ENCODE data around the gene ARL15. TPM values are rescaled to one million over a fixed set of nuclear protein-coding genes. Genes with fewer than 3 reads are reported as not detected.

Gene ARL15
- total and polyA plus RNA-seq, 7 donors = 11.7 to 30.7 (median 16.6) TPM

- TF ChIP-seq POLR2AphosphoS5 (IDR thresholded peaks at IDR 0.05) (no peak), POLR2A (IDR thresholded peaks at IDR 0.05) (no peak), EP300 (IDR thresholded peaks at IDR 0.05) (no peak), CTCF (IDR thresholded peaks at IDR 0.05) (no peak)
- Histone ChIP-seq H3K4me1 (peaks cover 0 to 6% (median 0%) of the 10 kb centered on the region in 4 donors), H3K9me3 (no peaks in the 10 kb centered on the region), H3K27ac (no peak overlapping the region), H3K27me3 (no peaks in the 10 kb centered on the region), H3K4me3 (no peak overlapping the region), H3K36me3 (no peaks in the 10 kb centered on the region)
- intact Hi-C loops (cut with DNase I) = no loop called here
- DNase-seq = no peak
- WGBS, 2 donors = 58 to 84% methylated on average over 5 of the region's 5 CpGs
Observed at GRCh38 chr5:54021431-54022164, 288.8 kb downstream of the ARL15 start.

- H3K27me3 ChIP-seq = no peaks in the 10 kb centered on the region
- TF ChIP-seq POLR2A (IDR thresholded peaks at IDR 0.05) (no peak), CTCF (IDR thresholded peaks at IDR 0.05) (no peak), EP300 (IDR thresholded peaks at IDR 0.05) (no peak)
Observed at GRCh38 chr5:54018438-54018837, 291.9 kb downstream of the ARL15 start.

GRCh38 chr5:54017580-54017979 is 292.8 kb downstream of the ARL15 start:
- intact Hi-C loops (cut with DNase I) = no loop called here
- Histone ChIP-seq H3K4me3 (no peak overlapping the region), H3K9me3 (peaks cover 0 to 2% (median 0%) of the 10 kb centered on the region in 4 donors), H3K36me3 (no peaks in the 10 kb centered on the region), H3K27ac (no peak overlapping the region), H3K27me3 (no peaks in the 10 kb centered on the region), H3K4me1 (peaks cover 0 to 6% (median 0%) of the 10 kb centered on the region in 4 donors)
- TF ChIP-seq CTCF (IDR thresholded peaks at IDR 0.05) (no peak), EP300 (IDR thresholded peaks at IDR 0.05) (no peak), POLR2AphosphoS5 (IDR thresholded peaks at IDR 0.05) (no peak), POLR2A (IDR thresholded peaks at IDR 0.05) (no peak)
- 91 to 95% methylated on average over 2 of the region's 2 CpGs for WGBS, 2 donors
- no peak for DNase-seq

More at GRCh38 chr5:54018438-54018837, 291.9 kb downstream of the ARL15 start:
- Histone ChIP-seq H3K36me3 (no peaks in the 10 kb centered on the region), H3K27ac (no peak overlapping the region), H3K4me3 (no peak overlapping the region), H3K9me3 (peaks cover 0 to 2% (median 0%) of the 10 kb centered on the region in 4 donors), H3K4me1 (peaks cover 0 to 6% (median 0%) of the 10 kb centered on the region in 4 donors)
- WGBS, 2 donors = 85 to 92% methylated on average over 3 of the region's 3 CpGs
- no peak for DNase-seq
- intact Hi-C loops (cut with DNase I) = no loop called here

GRCh38 chr5:54013556-54014194 is 296.7 kb downstream of the ARL15 start:
- TF ChIP-seq POLR2A (IDR thresholded peaks at IDR 0.05) = no peak
- no peak for TF ChIP-seq POLR2AphosphoS5 (IDR thresholded peaks at IDR 0.05)
- TF ChIP-seq EP300 (IDR thresholded peaks at IDR 0.05) = no peak
- no peak for TF ChIP-seq CTCF (IDR thresholded peaks at IDR 0.05)
- H3K36me3 ChIP-seq = no peaks in the 10 kb centered on the region
- no peak overlapping the region for H3K4me3 ChIP-seq
- no peak overlapping the region for H3K27ac ChIP-seq
- DNase-seq = no peak
- intact Hi-C loops (cut with DNase I) = no loop called here
- no peaks in the 10 kb centered on the region for H3K27me3 ChIP-seq
- peaks cover 0 to 2% (median 0%) of the 10 kb centered on the region in 4 donors for H3K9me3 ChIP-seq
- H3K4me1 ChIP-seq = peaks cover 0 to 5% (median 0%) of the 10 kb centered on the region in 4 donors

All from sigmoid colon (tissue), 7 donors.